GM23338 (cell line): ENCODE data around the gene CTNND2.

ENCODE experiments used
- POLR2AphosphoS5 ChIP-seq: IDR thresholded peaks from 2 replicates; pipeline ENCODE4 v1.6.1; 2016; ENCODE audit warnings: antibody characterized with exemption, low read depth
- TF ChIP-seq, protein P1 (sequence below), 2 experiments: fragments of 200-600 bp in 1 of 2; sonication (generic) in 1 of 2; conservative IDR thresholded peaks; 2 replicates each; pipeline versions ENCODE4 v1.5.1 to v1.6.1; 2016 to 2017; ENCODE audit warnings: antibody characterized with exemption in 2 of 2, low read depth in 2 of 2, mild to moderate bottlenecking in 2 of 2, moderate library complexity in 1 of 2

DNA sequence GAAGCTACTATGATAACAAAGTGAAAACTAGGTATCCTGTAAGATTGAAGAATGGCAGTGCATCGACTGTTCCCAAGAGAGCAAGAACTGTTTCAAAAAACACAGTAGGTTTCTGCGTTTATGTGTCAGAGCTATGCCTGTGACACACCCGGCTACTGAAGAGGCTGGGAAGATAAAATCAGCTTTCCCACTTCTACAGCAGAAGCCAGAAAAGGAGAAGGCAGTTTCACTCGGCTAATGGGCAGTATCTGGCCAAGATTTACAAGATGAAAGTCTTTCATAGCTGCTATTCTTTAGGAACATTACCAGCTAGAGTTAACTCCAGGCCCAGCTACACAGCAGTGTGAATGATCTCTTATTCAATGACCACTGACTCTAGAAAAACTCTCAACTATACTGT is 195.2 kb downstream of the CTNND2 start:
- TF ChIP-seq, protein P1, sequence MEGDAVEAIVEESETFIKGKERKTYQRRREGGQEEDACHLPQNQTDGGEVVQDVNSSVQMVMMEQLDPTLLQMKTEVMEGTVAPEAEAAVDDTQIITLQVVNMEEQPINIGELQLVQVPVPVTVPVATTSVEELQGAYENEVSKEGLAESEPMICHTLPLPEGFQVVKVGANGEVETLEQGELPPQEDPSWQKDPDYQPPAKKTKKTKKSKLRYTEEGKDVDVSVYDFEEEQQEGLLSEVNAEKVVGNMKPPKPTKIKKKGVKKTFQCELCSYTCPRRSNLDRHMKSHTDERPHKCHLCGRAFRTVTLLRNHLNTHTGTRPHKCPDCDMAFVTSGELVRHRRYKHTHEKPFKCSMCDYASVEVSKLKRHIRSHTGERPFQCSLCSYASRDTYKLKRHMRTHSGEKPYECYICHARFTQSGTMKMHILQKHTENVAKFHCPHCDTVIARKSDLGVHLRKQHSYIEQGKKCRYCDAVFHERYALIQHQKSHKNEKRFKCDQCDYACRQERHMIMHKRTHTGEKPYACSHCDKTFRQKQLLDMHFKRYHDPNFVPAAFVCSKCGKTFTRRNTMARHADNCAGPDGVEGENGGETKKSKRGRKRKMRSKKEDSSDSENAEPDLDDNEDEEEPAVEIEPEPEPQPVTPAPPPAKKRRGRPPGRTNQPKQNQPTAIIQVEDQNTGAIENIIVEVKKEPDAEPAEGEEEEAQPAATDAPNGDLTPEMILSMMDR (conservative IDR thresholded peaks at IDR 0.05; ENCODE audit: low read depth in 2 of 2): no peak
- TF ChIP-seq POLR2AphosphoS5: no peak
